ENCODE results near the gene SNX30.

- TF ChIP-seq EZH2 (IDR thresholded peaks at IDR 0.05) (no peak), POLR2A (IDR thresholded peaks at IDR 0.05; ENCODE audit: borderline replicate concordance, extremely low read depth, insufficient read depth, insufficient read length) (no peak), CTCF (IDR thresholded peaks at IDR 0.05 in 2 of 3, conservative IDR thresholded peaks at IDR 0.05 in 1 of 3; ENCODE audit: borderline replicate concordance in 1 of 3, insufficient read depth in 1 of 3, low read depth in 2 of 3, low read length in 2 of 3) (no peak), EGR1 (IDR thresholded peaks at IDR 0.05; ENCODE audit: low read depth) (no peak), CEBPB (IDR thresholded peaks at IDR 0.05; ENCODE audit: low read depth) (no peak)
These were observed 31.7 kb downstream of the SNX30 start for GRCh38 chr9:112782218-112782617.
